Suprapubic skin (tissue), 4 donors: ENCODE measurements around the gene ATP11A.
"Not testable (repeated sequence)": the region's sequence is repeated elsewhere in the genome, so short reads cannot be mapped to it uniquely, and the experiment has no call there.

Source experiments
- CTCF ChIP-seq, 2 donors: fragments of 200-600 bp in 1 of 2; fragments of 450-650 bp in 1 of 2; sonication (generic) in 1 of 2; IDR thresholded peaks; one replicate each; pipeline ENCODE4 v1.5.1; 2016 to 2019; ENCODE audit warnings: antibody characterized with exemption in 2 of 2, mild to moderate bottlenecking in 1 of 2, moderate library complexity in 1 of 2
- EP300 ChIP-seq: sonication (generic); formaldehyde crosslinking; IDR thresholded peaks from one replicate; pipeline ENCODE4 v1.6.1; 2017; ENCODE audit warnings: antibody characterized with exemption
- POLR2A ChIP-seq, 2 donors: fragments of 450-650 bp; IDR thresholded peaks; one replicate each; pipeline ENCODE4 v1.6.1; 2017; ENCODE audit warnings: antibody characterized with exemption in 2 of 2, mild to moderate bottlenecking in 2 of 2, moderate library complexity in 2 of 2
- POLR2AphosphoS5 ChIP-seq, 3 donors: sonication (generic); formaldehyde crosslinking; IDR thresholded peaks; one replicate each; pipeline ENCODE4 v1.6.1; 2017; ENCODE audit warnings: antibody characterized with exemption in 3 of 3

GRCh38 chr13:112685189-112685805 is 4.5 kb upstream of the ATP11A start:
- not testable (repeated sequence) for TF ChIP-seq CTCF (IDR thresholded peaks at IDR 0.05); POLR2AphosphoS5 (IDR thresholded peaks at IDR 0.05); EP300; POLR2A (IDR thresholded peaks at IDR 0.05)
